K562 (cell line): ENCODE measurements around the gene AVPR1B. TPM values are rescaled to one million over a fixed set of nuclear protein-coding genes. Genes with fewer than 3 reads are reported as not detected.

Source experiments
- ATAC-seq: fragments of 200-7000 bp; cut with Tn5 transposase; 3 replicates; pipeline ENCODE4 v1.9.1; 2020; ENCODE audit warnings: moderate library complexity
- BruUV-seq: library from RNA; stranded (reverse); fragments of 400-500 nt; replicated peaks from 2 replicates; lab custom pipeline; 2021; lab: Mats Ljungman, UMichigan
- CTCF ChIA-PET: fragments of 300-600 bp; formaldehyde crosslinking; extraction: SDS; loops from one replicate; lab custom pipeline; 2021; ENCODE audit warnings: low intra/inter-chr PET ratio; lab: Yijun Ruan, JAX
- POLR2A ChIA-PET: fragments of 300-600, 350-650 bp; sonication (Branson Sonifier 250); formaldehyde crosslinking; extraction: SDS; loops from one replicate; lab custom pipeline; 2021; ENCODE audit warnings: antibody characterized with exemption, inconsistent platforms; lab: Yijun Ruan, JAX
- DNase-seq, 4 experiments: peaks; one replicate each; pipeline versions ENCODE4 v3.0.0 to v3.0.0-alpha.2; 2011 to 2018; ENCODE audit warnings: low spot score in 3 of 4, mixed read lengths in 3 of 4; ENCODE audit errors: extremely low read depth in 1 of 4
- FAIRE-seq: peaks from 2 replicates; lab custom pipeline; 2011; peaks lifted over from hg19 to GRCh38; lab: Jason Lieb, UNC
- H2AFZ ChIP-seq: 2 replicates; pipeline ENCODE4 v1.6.0; 2011; ENCODE audit warnings: low read depth, low read length, control low read depth, inconsistent platforms
- H3K27ac ChIP-seq: fragments of 200-600 bp; 3 replicates; pipeline ENCODE4 v1.8.0; 2011; ENCODE audit warnings: low read depth, mild to moderate bottlenecking, control low read depth, inconsistent platforms, low read length, moderate library complexity, mixed read lengths; ENCODE audit errors: extremely low read depth
- H3K27me3 ChIP-seq, 2 experiments: fragments of 300-600 bp in 1 of 2; 2 replicates in 1 of 2; 3 replicates in 1 of 2; pipeline versions ENCODE4 v1.6.0 to v1.8.0; 2011; ENCODE audit warnings: inconsistent platforms in 2 of 2, low read length in 2 of 2, mild to moderate bottlenecking in 1 of 2, mixed read lengths in 1 of 2, moderate library complexity in 1 of 2; ENCODE audit not compliant: control insufficient read depth in 2 of 2, insufficient read depth in 2 of 2
- H3K36me3 ChIP-seq: fragments of 300-600 bp; 3 replicates; pipeline ENCODE4 v1.8.0; 2011; ENCODE audit warnings: mild to moderate bottlenecking, low read length, inconsistent platforms; ENCODE audit not compliant: control insufficient read depth, insufficient read depth
- H3K4me1 ChIP-seq, 2 experiments: fragments of 200-600 bp in 1 of 2; replicated peaks in 1 of 2; 2 replicates in 1 of 2; 3 replicates in 1 of 2; pipeline versions ENCODE4 v1.5.1 to v1.8.0; 2011; ENCODE audit warnings: inconsistent platforms in 2 of 2, low read length in 2 of 2, mild to moderate bottlenecking in 1 of 2, mixed read lengths in 1 of 2, moderate library complexity in 1 of 2; ENCODE audit not compliant: control insufficient read depth in 2 of 2, insufficient read depth in 2 of 2
- H3K4me2 ChIP-seq: 2 replicates; pipeline ENCODE4 v1.6.1; 2011; ENCODE audit warnings: low read length, control low read depth, inconsistent platforms, mixed read lengths; ENCODE audit not compliant: insufficient read depth
- H3K4me3 ChIP-seq: fragments of 200-600 bp; sonication (generic), shearing (Covaris generic); 2 replicates; pipeline ENCODE4 v1.5.1; 2016; ENCODE audit warnings: control low read depth, inconsistent platforms
- H3K79me2 ChIP-seq: fragments of 200-600 bp; 3 replicates; pipeline ENCODE4 v1.8.0; 2011; ENCODE audit warnings: low read length, inconsistent platforms; ENCODE audit not compliant: control insufficient read depth, insufficient read depth
- H3K9ac ChIP-seq, 2 experiments: 2 replicates each; pipeline versions ENCODE4 v1.6.0 to v1.6.1; 2011; ENCODE audit warnings: low read depth in 2 of 2, low read length in 2 of 2, control low read depth in 1 of 2, inconsistent platforms in 1 of 2, mild to moderate bottlenecking in 1 of 2, mixed read lengths in 1 of 2; ENCODE audit not compliant: insufficient read depth in 1 of 2
- H3K9me1 ChIP-seq: one replicate; pipeline ENCODE4 v1.6.0; 2011; ENCODE audit warnings: inconsistent platforms, mild to moderate bottlenecking, low read length, moderate library complexity; ENCODE audit not compliant: control insufficient read depth, insufficient read depth
- H3K9me3 ChIP-seq: replicated peaks from 2 replicates; pipeline ENCODE4 v1.5.1; 2011; ENCODE audit warnings: low read depth, low read length, inconsistent platforms; ENCODE audit not compliant: control insufficient read depth, insufficient read depth
- H4K20me1 ChIP-seq: replicated peaks from 2 replicates; pipeline ENCODE4 v1.6.1; 2011; ENCODE audit warnings: low read length, inconsistent platforms, mixed read lengths; ENCODE audit not compliant: control insufficient read depth, insufficient read depth
- BMI1 ChIP-seq: fragments of 150-350 bp; IDR thresholded peaks from 2 replicates; pipeline ENCODE4 v1.6.1; 2014; ENCODE audit warnings: low read length
- EGR1 ChIP-seq: fragments of 450-650 bp; conservative IDR thresholded peaks from 2 replicates; pipeline ENCODE4 v1.6.1; 2017; ENCODE audit warnings: mild to moderate bottlenecking
- POLR2H ChIP-seq: IDR thresholded peaks from 2 replicates; pipeline ENCODE4 v1.6.1; 2016; ENCODE audit warnings: missing genetic modification characterization, low read depth, mild to moderate bottlenecking, control low read depth, missing compliant biosample characterization, moderate library complexity
- ZNF395 ChIP-seq: fragments of 200-800 bp; sonication (Bioruptor generic); IDR thresholded peaks from 2 replicates; pipeline ENCODE4 v1.6.1; 2017; ENCODE audit warnings: missing genetic modification characterization, missing compliant biosample characterization
- ZNF764 ChIP-seq: fragments of 250-450 bp; sonication (Bioruptor Pico); IDR thresholded peaks from 2 replicates; pipeline ENCODE4 v1.4.0; 2020; ENCODE audit warnings: low read depth, mild to moderate bottlenecking, moderate library complexity
- WGBS: fragments of 100-300 bp; shearing (Covaris generic); methylation state at CpG from one replicate; pipeline ENCODE4 v1.1.6; 2016; ENCODE audit warnings: low coverage, mixed read lengths; ENCODE audit not compliant: insufficient coverage; ENCODE audit errors: missing lambda C conversion rate; 5-methylcytosine and 5-hydroxymethylcytosine counted together
- in situ Hi-C: fragments of 300-500 bp; cut with MboI; formaldehyde crosslinking; loops from 4 replicates; pipeline ENCODE4 v1.15.0; 2018; ENCODE audit warnings: inconsistent platforms, mixed read lengths
- intact Hi-C: fragments of 100-400 bp; cut with micrococcal nuclease; formaldehyde crosslinking; loops from 2 replicates; pipeline ENCODE4 v1.14.2; 2022
- polyA plus RNA-seq, 8 experiments: library from polyadenylated mRNA; depleted of rRNA in 4 of 8; stranded (reverse) in 5 of 8; unstranded in 3 of 8; fragments of >200 nt; fragmentation: Nextera tagmentation in 2 of 8; fragmentation: Illumina TruSeq in 1 of 8; extraction: Ambion mirVana in 2 of 8; extraction: Trizol in 1 of 8; gene quantifications; 2 replicates each; pipeline versions ENCODE4 v1.2.1 to v1.2.3, GENCODE V29; 2011 to 2014; ENCODE audit warnings: inconsistent platforms in 1 of 8, missing spikeins in 1 of 8
- total RNA-seq, 7 experiments: library from RNA; depleted of rRNA in 6 of 7; stranded (reverse); fragments of >200 nt in 6 of 7; fragmentation: Illumina TruSeq in 2 of 7; extraction: Trizol in 2 of 7; gene quantifications; 2 replicates each; pipeline versions ENCODE4 v1.2.1 to v1.2.3, GENCODE V29; 2011 to 2021; ENCODE audit warnings: low replicate concordance in 1 of 7

Gene AVPR1B
- total and polyA plus RNA-seq, 9 of the 15 experiments (the other 6 are each of a cell fraction or from before 2014, with no cell fraction given) = not detected

DNA sequence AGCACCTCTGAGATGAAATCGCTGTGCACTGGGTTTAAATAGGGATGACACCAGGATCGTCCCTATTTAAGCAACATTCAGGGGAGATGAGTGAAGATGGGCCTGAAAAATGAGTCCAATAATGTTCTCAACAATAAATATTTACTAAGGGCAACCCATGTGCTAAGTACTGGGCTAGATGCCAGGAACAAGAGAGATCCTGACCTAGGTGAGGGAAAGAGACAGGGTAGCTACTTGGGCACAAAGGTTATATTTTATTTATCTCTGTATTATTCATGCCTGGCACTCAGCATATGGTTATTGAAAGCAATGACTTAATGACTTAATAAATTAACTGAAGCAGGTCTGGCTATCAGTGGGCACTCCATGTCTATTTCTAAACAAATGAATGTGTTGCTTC lies 27.4 kb upstream of the AVPR1B start:
- FAIRE-seq (no peak), ATAC-seq (no peak), DNase-seq (no peak)
- no peaks in the 10 kb centered on the region for H3K79me2 ChIP-seq
- no peak overlapping the region for H3K27ac ChIP-seq
- 0% methylated on average over 2 of the region's 2 CpGs for WGBS
- H3K9ac ChIP-seq = no peak overlapping the region
- in situ Hi-C loops = no loop called here
- no peaks in the 10 kb centered on the region for H3K4me1 ChIP-seq
- BruUV-seq = no TSS peak
- no peak overlapping the region for H2AFZ ChIP-seq
- H3K9me1 ChIP-seq = no peaks in the 10 kb centered on the region
- ChIA-PET POLR2A (interaction anchor here (0.6 kb wide), 1 partner anchor 213 kb away, joined by 4 read pairs; no protein-coding TSS in a partner anchor), CTCF (no interaction called here)
- H3K36me3 ChIP-seq = no peaks in the 10 kb centered on the region
- intact Hi-C loops = no loop called here
- TF ChIP-seq BMI1 (no peak), POLR2H (no peak), ZNF764 (CRISPR knock-in tag) (no peak)
- no peaks in the 10 kb centered on the region for H4K20me1 ChIP-seq
- peaks cover 49 to 55% of the 10 kb centered on the region in 2 experiments for H3K27me3 ChIP-seq
- no peaks in the 10 kb centered on the region for H3K9me3 ChIP-seq
- no peak overlapping the region for H3K4me2 ChIP-seq
- H3K4me3 ChIP-seq = no peak overlapping the region

GRCh38 chr1:206143537-206144172 lies 26.5 kb upstream of the AVPR1B start:
- Histone ChIP-seq H3K4me2 (no peak overlapping the region), H3K27me3 (peaks cover 49 to 53% of the 10 kb centered on the region in 2 experiments), H3K36me3 (no peaks in the 10 kb centered on the region), H3K9me1 (no peaks in the 10 kb centered on the region), H3K4me1 (no peaks in the 10 kb centered on the region), H3K79me2 (no peaks in the 10 kb centered on the region), H4K20me1 (no peaks in the 10 kb centered on the region), H3K9ac (no peak overlapping the region), H3K9me3 (no peaks in the 10 kb centered on the region), H2AFZ (no peak overlapping the region), H3K4me3 (no peak overlapping the region), H3K27ac (no peak overlapping the region)
- ATAC-seq (no peak), FAIRE-seq (no peak), DNase-seq (no peak)
- WGBS = 3% methylated on average over 15 of the region's 15 CpGs
- ChIA-PET POLR2A (no interaction called here), CTCF (no interaction called here)
- no TSS peak for BruUV-seq
- peak; percentile 51 for TF ChIP-seq EGR1
- no peak for TF ChIP-seq ZNF395
- intact Hi-C loops = no loop called here
- in situ Hi-C loops = no loop called here
